NCI-H128 (cell line): ENCODE measurements around the gene ZMYND15.

ENCODE experiments used
- DNase-seq: peaks from one replicate; lab custom pipeline; 2025; ENCODE audit not compliant: unreplicated experiment; lab: John Stamatoyannopoulos, UW

Gene ZMYND15

GRCh38 chr17:4716081-4716480 lies 23.6 kb upstream of the ZMYND15 start:
- no peak for DNase-seq

- no peak for DNase-seq
Measured at GRCh38 chr17:4717791-4718190, 21.8 kb upstream of the ZMYND15 start.

GRCh38 chr17:4718276-4718675 lies 21.4 kb upstream of the ZMYND15 start:
- no peak for DNase-seq

- no peak for DNase-seq
Measured at GRCh38 chr17:4719146-4719545, 20.5 kb upstream of the ZMYND15 start.

GRCh38 chr17:4719684-4720221 lies 19.9 kb upstream of the ZMYND15 start:
- no peak for DNase-seq

GRCh38 chr17:4720787-4721186 lies 18.8 kb upstream of the ZMYND15 start:
- DNase-seq, result no peak

GRCh38 chr17:4721203-4722135 lies 18.2 kb upstream of the ZMYND15 start:
- no peak for DNase-seq

- no peak for DNase-seq
Measured at GRCh38 chr17:4722678-4723240, 16.9 kb upstream of the ZMYND15 start.

GRCh38 chr17:4724650-4725049 lies 15.0 kb upstream of the ZMYND15 start:
- no peak for DNase-seq

GRCh38 chr17:4725646-4726310 lies 13.9 kb upstream of the ZMYND15 start:
- no peak for DNase-seq

- DNase-seq, result no peak
Measured at GRCh38 chr17:4728124-4728523, 11.5 kb upstream of the ZMYND15 start.

- DNase-seq, result no peak
Measured at GRCh38 chr17:4733073-4733531, 6.5 kb upstream of the ZMYND15 start.

GRCh38 chr17:4734857-4735475 lies 4.7 kb upstream of the ZMYND15 start:
- no peak for DNase-seq

- no peak for DNase-seq
Measured at GRCh38 chr17:4735876-4736651, 3.6 kb upstream of the ZMYND15 start.

GRCh38 chr17:4738136-4739121 lies 1.2 kb upstream of the ZMYND15 start:
- DNase-seq, result no peak

- no peak for DNase-seq
Measured at GRCh38 chr17:4740025-4740351, 355 bp downstream of the ZMYND15 start.

- DNase-seq, result no peak
Measured at GRCh38 chr17:4740584-4740983, 951 bp downstream of the ZMYND15 start.

GRCh38 chr17:4741544-4741943 lies 1.9 kb downstream of the ZMYND15 start:
- no peak for DNase-seq

GRCh38 chr17:4742133-4742532 lies 2.5 kb downstream of the ZMYND15 start:
- no peak for DNase-seq
